CD4-positive, CD25-positive, alpha-beta regulatory T cell (primary cell): Measurements from ENCODE around the gene PCSK5. TPM values are rescaled to one million over a fixed set of nuclear protein-coding genes. Genes with fewer than 3 reads are reported as not detected.
A peak's percentile ranks its signal among the peaks of the same experiment; 100 is the strongest.

Source experiments
- ATAC-seq, 2 donors: fragments of 150-1000 bp; cut with Tn5 transposase; one replicate each; pipeline ENCODE4 v1.10.0; 2021; ENCODE audit warnings: low read depth in 2 of 2, moderate number of reproducible peaks in 2 of 2, moderate library complexity in 1 of 2
- DNase-seq, 3 donors: peaks; one replicate each; pipeline versions ENCODE4 v3.0.0 to v3.0.0-alpha.2; 2012 to 2022; ENCODE audit warnings: mixed read lengths in 1 of 3
- H3K27ac ChIP-seq: one replicate; pipeline ENCODE4 v1.7.0; 2013; ENCODE audit warnings: mild to moderate bottlenecking, low read length; ENCODE audit not compliant: insufficient read depth, poor library complexity, severe bottlenecking
- H3K27me3 ChIP-seq: one replicate; pipeline ENCODE4 v1.7.0; 2013; ENCODE audit warnings: low read length; ENCODE audit not compliant: control insufficient read depth, insufficient read depth
- H3K36me3 ChIP-seq: one replicate; pipeline ENCODE4 v1.7.0; 2013; ENCODE audit warnings: mild to moderate bottlenecking, low read length, moderate library complexity; ENCODE audit not compliant: control insufficient read depth, insufficient read depth
- H3K4me1 ChIP-seq: 2 replicates; pipeline ENCODE4 v1.7.0; 2013; ENCODE audit warnings: mild to moderate bottlenecking, low read length; ENCODE audit not compliant: insufficient read depth, control insufficient read depth, poor library complexity, severe bottlenecking
- H3K4me3 ChIP-seq: one replicate; pipeline ENCODE4 v1.7.0; 2013; ENCODE audit warnings: low read depth, mild to moderate bottlenecking, low read length, moderate library complexity
- H3K9me3 ChIP-seq, 2 experiments: 1 replicate in 1 of 2; 2 replicates in 1 of 2; pipeline ENCODE4 v1.7.0; 2013; ENCODE audit warnings: low read length in 2 of 2, mild to moderate bottlenecking in 1 of 2, moderate library complexity in 1 of 2; ENCODE audit not compliant: control insufficient read depth in 2 of 2
- H3K27ac Mint-ChIP-seq, 3 donors: one replicate each; pipeline ENCODE4 v1.8.0; 2020 to 2022; ENCODE audit warnings: mild to moderate bottlenecking in 3 of 3, mixed read lengths in 3 of 3, moderate library complexity in 2 of 3
- H3K27me3 Mint-ChIP-seq: one replicate; pipeline ENCODE4 v1.8.0; 2022; ENCODE audit warnings: mild to moderate bottlenecking, mixed read lengths
- H3K36me3 Mint-ChIP-seq: one replicate; pipeline ENCODE4 v1.8.0; 2020; ENCODE audit warnings: mixed read lengths
- H3K4me1 Mint-ChIP-seq, 4 donors: one replicate each; pipeline ENCODE4 v1.8.0; 2020 to 2022; ENCODE audit warnings: mixed read lengths in 4 of 4, mild to moderate bottlenecking in 1 of 4
- H3K4me3 Mint-ChIP-seq, 4 donors: one replicate each; pipeline ENCODE4 v1.8.0; 2020 to 2022; ENCODE audit warnings: mild to moderate bottlenecking in 4 of 4, mixed read lengths in 4 of 4, moderate library complexity in 3 of 4
- H3K9me3 Mint-ChIP-seq, 7 donors: one replicate each; pipeline ENCODE4 v1.8.0; 2020 to 2022; ENCODE audit warnings: mixed read lengths in 7 of 7, mild to moderate bottlenecking in 3 of 7, moderate library complexity in 2 of 7
- polyA plus RNA-seq, 4 donors: library from polyadenylated mRNA; unstranded; fragments of 300-500 nt; fragmentation: Illumina TruSeq; gene quantifications; one replicate each; pipeline ENCODE4 v1.2.3, GENCODE V29; 2021
- total RNA-seq: library from RNA; stranded (reverse); gene quantifications from one replicate; pipeline ENCODE4 v1.2.3, GENCODE V29; 2022

The PCSK5 gene
- total and polyA plus RNA-seq, 5 donors from 2014 or later: 0.47 to 2.7 (median 2.0) TPM

DNA sequence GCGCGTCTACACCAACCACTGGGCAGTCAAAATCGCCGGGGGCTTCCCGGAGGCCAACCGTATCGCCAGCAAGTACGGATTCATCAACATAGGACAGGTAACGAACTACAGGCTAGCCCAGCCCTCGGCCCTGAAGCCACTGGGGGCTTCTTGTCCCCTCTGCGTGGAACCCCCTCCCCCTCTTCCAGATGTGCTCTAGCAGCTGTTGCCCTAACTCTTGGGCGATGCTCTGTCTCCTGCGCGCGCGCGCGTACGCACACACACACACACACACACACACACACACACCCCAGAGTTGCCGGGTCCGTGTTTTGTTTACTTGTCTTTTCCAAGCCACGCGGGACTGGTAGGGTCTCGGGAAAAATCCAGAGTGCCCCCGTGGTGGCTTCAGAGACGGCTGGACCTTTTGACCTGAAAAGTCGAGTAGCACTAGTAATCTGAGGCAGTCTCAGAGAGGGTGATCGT lies 836 bp downstream of the PCSK5 start:
- H3K36me3 Mint-ChIP-seq: no peaks in the 10 kb centered on the region

GRCh38 chr9:75891771-75892215 lies 1.3 kb downstream of the PCSK5 start:
- H3K4me3 ChIP-seq: peak overlapping the region; percentile 4
- H3K27ac Mint-ChIP-seq: no peak overlapping the region
- peaks cover 55% of the 10 kb centered on the region for H3K27me3 Mint-ChIP-seq
- H3K27ac ChIP-seq: no peak overlapping the region
- peaks cover 8% of the 10 kb centered on the region for H3K27me3 ChIP-seq
- H3K9me3 ChIP-seq: no peaks in the 10 kb centered on the region
- H3K36me3 Mint-ChIP-seq: no peaks in the 10 kb centered on the region
- peaks cover 0 to 2% (median 0%) of the 10 kb centered on the region in 7 donors for H3K9me3 Mint-ChIP-seq
- no peaks in the 10 kb centered on the region for H3K36me3 ChIP-seq
- ATAC-seq: no peak
- H3K4me1 ChIP-seq: peaks cover 10% of the 10 kb centered on the region
- peak overlapping the region; percentile 69 to 90 (median 90) for H3K4me3 Mint-ChIP-seq
- no peak for DNase-seq
- peaks cover 0 to 40% (median 10%) of the 10 kb centered on the region in 4 donors for H3K4me1 Mint-ChIP-seq

More for the DNA sequence above, 836 bp downstream of the PCSK5 start:
- Histone ChIP-seq H3K36me3 (no peaks in the 10 kb centered on the region), H3K27ac (no peak overlapping the region), H3K9me3 (no peaks in the 10 kb centered on the region), H3K4me1 (peaks cover 10% of the 10 kb centered on the region), H3K27me3 (peaks cover 8% of the 10 kb centered on the region), H3K4me3 (no peak overlapping the region)
- peak overlapping the region; percentile 69 to 90 (median 90) for H3K4me3 Mint-ChIP-seq
- peak in 2 of 3 donors; percentile 22 to 35 for DNase-seq
- peak overlapping the region in 2 of 3 donors; percentile 44 to 56 for H3K27ac Mint-ChIP-seq
- H3K4me1 Mint-ChIP-seq: peaks cover 0 to 40% (median 10%) of the 10 kb centered on the region in 4 donors
- no peak for ATAC-seq
- peaks cover 55% of the 10 kb centered on the region for H3K27me3 Mint-ChIP-seq
- peaks cover 0 to 2% (median 0%) of the 10 kb centered on the region in 7 donors for H3K9me3 Mint-ChIP-seq

GRCh38 chr9:75892216-75892911 lies 1.9 kb downstream of the PCSK5 start:
- ATAC-seq (no peak), DNase-seq (no peak)
- peaks cover 8% of the 10 kb centered on the region for H3K27me3 ChIP-seq
- peaks cover 55% of the 10 kb centered on the region for H3K27me3 Mint-ChIP-seq
- H3K36me3 ChIP-seq: no peaks in the 10 kb centered on the region
- peaks cover 10% of the 10 kb centered on the region for H3K4me1 ChIP-seq
- H3K9me3 ChIP-seq: no peaks in the 10 kb centered on the region
- peaks cover 0 to 2% (median 0%) of the 10 kb centered on the region in 7 donors for H3K9me3 Mint-ChIP-seq
- H3K4me1 Mint-ChIP-seq: peaks cover 0 to 40% (median 10%) of the 10 kb centered on the region in 4 donors
- no peaks in the 10 kb centered on the region for H3K36me3 Mint-ChIP-seq
- H3K4me3 ChIP-seq: peak overlapping the region; percentile 4
- no peak overlapping the region for H3K27ac ChIP-seq
- H3K27ac Mint-ChIP-seq: no peak overlapping the region
- peak overlapping the region; percentile 69 to 90 (median 87) for H3K4me3 Mint-ChIP-seq

GRCh38 chr9:75893106-75893505 lies 2.6 kb downstream of the PCSK5 start:
- Mint-ChIP-seq H3K27me3 (peaks cover 56% of the 10 kb centered on the region), H3K27ac (no peak overlapping the region), H3K4me1 (peaks cover 0 to 38% (median 10%) of the 10 kb centered on the region in 4 donors), H3K4me3 (peak overlapping the region; percentile 21 to 90 (median 64)), H3K36me3 (no peaks in the 10 kb centered on the region), H3K9me3 (peaks cover 0 to 2% (median 0%) of the 10 kb centered on the region in 7 donors)
- peaks cover 8% of the 10 kb centered on the region for H3K27me3 ChIP-seq
- H3K4me1 ChIP-seq: peaks cover 10% of the 10 kb centered on the region
- H3K9me3 ChIP-seq: no peaks in the 10 kb centered on the region
- no peak overlapping the region for H3K27ac ChIP-seq
- no peak for ATAC-seq
- no peaks in the 10 kb centered on the region for H3K36me3 ChIP-seq
- DNase-seq: no peak
- no peak overlapping the region for H3K4me3 ChIP-seq

DNA sequence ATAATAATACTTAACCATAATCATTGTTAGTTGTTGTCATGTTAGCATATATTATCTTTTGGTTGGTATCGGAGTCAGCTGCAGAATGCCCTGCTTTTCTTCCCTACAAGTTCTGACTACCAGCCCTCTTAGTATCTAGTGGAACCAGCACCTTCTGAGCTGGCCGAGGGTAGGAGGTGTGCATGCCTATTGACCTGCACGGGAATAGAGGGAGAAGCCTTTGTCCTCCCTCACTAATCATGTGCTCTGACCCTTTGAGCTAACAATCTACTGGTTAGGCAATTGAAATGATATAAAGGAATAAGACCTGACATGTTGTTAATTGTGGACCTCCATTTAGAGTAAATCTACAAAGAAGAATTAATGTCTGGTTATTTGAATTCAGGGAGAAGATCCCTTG lies 4.1 kb downstream of the PCSK5 start:
- Histone ChIP-seq H3K27ac (no peak overlapping the region), H3K9me3 (no peaks in the 10 kb centered on the region), H3K36me3 (no peaks in the 10 kb centered on the region), H3K4me1 (peaks cover 10% of the 10 kb centered on the region), H3K4me3 (no peak overlapping the region), H3K27me3 (peaks cover 5% of the 10 kb centered on the region)
- Mint-ChIP-seq H3K27ac (no peak overlapping the region), H3K27me3 (peaks cover 51% of the 10 kb centered on the region), H3K4me3 (no peak overlapping the region), H3K36me3 (no peaks in the 10 kb centered on the region), H3K9me3 (peaks cover 0 to 1% (median 0%) of the 10 kb centered on the region in 7 donors), H3K4me1 (peaks cover 0 to 31% (median 7%) of the 10 kb centered on the region in 4 donors)
- ATAC-seq (no peak), DNase-seq (no peak)

- DNase-seq (no peak), ATAC-seq (no peak)
- Histone ChIP-seq H3K9me3 (no peaks in the 10 kb centered on the region), H3K36me3 (no peaks in the 10 kb centered on the region), H3K4me3 (no peak overlapping the region), H3K27me3 (peaks cover under 1% of the 10 kb centered on the region), H3K4me1 (peaks cover 10% of the 10 kb centered on the region), H3K27ac (no peak overlapping the region)
- Mint-ChIP-seq H3K4me1 (peaks cover 0 to 26% (median 3%) of the 10 kb centered on the region in 4 donors), H3K9me3 (peaks cover 0 to 3% (median 0%) of the 10 kb centered on the region in 7 donors), H3K27ac (no peak overlapping the region), H3K27me3 (peaks cover 46% of the 10 kb centered on the region), H3K36me3 (no peaks in the 10 kb centered on the region), H3K4me3 (no peak overlapping the region)
Observed at GRCh38 chr9:75895112-75895511, 4.6 kb downstream of the PCSK5 start.

- peaks cover 4% of the 10 kb centered on the region for H3K36me3 Mint-ChIP-seq
- H3K4me1 ChIP-seq: peaks cover 7% of the 10 kb centered on the region
- no peak overlapping the region for H3K27ac Mint-ChIP-seq
- no peaks in the 10 kb centered on the region for H3K36me3 ChIP-seq
- peaks cover 41% of the 10 kb centered on the region for H3K27me3 Mint-ChIP-seq
- no peaks in the 10 kb centered on the region for H3K9me3 ChIP-seq
- no peak overlapping the region for H3K27ac ChIP-seq
- no peaks in the 10 kb centered on the region for H3K27me3 ChIP-seq
- H3K4me3 Mint-ChIP-seq: no peak overlapping the region
- ATAC-seq: no peak
- H3K4me3 ChIP-seq: no peak overlapping the region
- peaks cover 0 to 22% (median 1%) of the 10 kb centered on the region in 4 donors for H3K4me1 Mint-ChIP-seq
- H3K9me3 Mint-ChIP-seq: peaks cover 0 to 4% (median 0%) of the 10 kb centered on the region in 7 donors
- DNase-seq: no peak
Observed at GRCh38 chr9:75896193-75896592, 5.7 kb downstream of the PCSK5 start.
